ENCODE results near the gene CTNNA3. TPM values are rescaled to one million over a fixed set of nuclear protein-coding genes. Genes with fewer than 3 reads are reported as not detected.

Gene CTNNA3
- total RNA-seq, 1 experiment from 2014 or later = not detected

DNA sequence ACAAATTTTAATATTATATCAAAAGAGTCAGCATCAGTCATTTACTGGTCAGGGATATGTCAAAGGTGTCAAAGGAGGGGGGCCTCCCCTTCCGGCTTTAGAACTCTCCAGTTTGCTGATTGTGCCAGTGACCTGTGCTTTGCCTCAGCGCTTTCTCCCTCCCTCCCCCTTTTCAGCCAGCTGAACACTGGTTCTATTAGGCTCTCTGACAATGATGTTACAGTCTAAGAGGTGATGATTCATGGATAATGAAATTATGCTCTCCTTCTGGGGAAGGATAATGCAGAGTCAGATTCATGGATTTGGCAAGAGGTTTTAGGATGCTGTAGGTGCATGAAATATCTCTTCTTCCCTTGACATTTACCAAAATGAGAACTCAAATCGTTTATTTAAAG, 764.0 kb downstream of the CTNNA3 start:
- no peak for DNase-seq (ENCODE audit: low read depth)

DNA sequence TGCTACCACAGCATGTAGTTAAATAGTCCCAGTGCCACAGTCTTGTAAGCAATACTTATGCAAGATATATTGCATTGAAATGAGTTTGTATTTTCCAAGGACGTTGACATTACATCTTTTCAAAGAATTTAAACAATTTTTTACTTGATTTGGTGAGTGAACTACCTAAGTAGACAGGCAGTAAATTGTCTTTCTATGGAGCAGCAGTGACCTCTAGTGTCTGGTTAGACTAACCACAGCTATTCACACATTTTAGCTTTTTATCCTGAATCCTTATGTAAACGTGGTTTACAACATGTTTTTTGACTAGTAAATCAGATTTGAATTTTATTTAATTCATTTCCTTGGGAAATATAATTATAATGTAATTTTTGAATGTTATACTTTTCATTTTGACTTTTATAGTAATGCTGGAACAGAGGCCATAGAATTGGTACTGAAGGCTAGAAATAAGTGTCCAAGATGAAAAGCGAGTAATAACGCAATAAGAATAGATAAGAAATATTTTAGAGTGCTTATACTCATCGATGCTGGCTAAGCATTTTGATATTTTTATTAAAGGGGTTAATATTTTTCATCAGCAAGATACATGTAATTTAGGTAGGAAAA, 764.6 kb downstream of the CTNNA3 start:
- DNase-seq (ENCODE audit: low read depth) = peak; percentile 6

DNA sequence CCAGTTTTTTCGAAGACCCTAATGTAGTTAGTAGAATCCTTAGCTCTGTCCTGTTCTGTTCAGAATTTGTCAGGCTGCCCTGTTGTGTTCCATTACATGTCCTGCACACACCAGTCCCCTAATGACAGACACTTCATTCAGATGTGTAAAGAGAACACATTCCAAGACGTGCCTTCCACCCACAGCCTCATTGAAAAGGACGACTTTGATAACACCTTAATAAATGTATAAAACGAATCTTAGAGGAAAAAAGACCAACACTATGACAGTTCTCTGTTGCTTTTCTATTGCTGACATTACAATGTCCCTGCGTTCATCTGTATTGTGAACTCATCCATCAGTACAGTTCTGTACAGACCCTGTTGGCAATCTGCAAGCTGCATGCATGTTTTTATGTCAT, 766.6 kb downstream of the CTNNA3 start:
- DNase-seq (ENCODE audit: low read depth) = no peak

DNA sequence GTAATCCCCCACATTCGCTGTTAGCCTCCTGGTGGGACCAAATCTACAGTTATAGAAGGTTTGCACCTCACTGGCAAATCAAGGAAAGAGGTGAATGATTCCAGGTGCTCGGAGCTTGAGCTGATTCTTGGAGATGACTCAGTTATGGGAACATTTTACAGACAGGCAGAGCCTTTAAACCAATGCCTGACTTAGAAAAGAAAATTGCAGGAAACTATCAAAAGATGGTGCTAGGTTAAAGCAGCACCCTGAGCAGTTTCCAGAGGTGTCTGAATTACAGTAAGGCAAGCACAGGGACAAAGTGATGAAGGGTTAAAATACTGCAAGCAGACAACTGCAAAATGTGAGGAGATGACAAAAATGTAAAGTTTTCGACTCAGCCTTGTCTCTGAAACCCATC, 767.2 kb downstream of the CTNNA3 start:
- DNase-seq (ENCODE audit: low read depth) = no peak

DNA sequence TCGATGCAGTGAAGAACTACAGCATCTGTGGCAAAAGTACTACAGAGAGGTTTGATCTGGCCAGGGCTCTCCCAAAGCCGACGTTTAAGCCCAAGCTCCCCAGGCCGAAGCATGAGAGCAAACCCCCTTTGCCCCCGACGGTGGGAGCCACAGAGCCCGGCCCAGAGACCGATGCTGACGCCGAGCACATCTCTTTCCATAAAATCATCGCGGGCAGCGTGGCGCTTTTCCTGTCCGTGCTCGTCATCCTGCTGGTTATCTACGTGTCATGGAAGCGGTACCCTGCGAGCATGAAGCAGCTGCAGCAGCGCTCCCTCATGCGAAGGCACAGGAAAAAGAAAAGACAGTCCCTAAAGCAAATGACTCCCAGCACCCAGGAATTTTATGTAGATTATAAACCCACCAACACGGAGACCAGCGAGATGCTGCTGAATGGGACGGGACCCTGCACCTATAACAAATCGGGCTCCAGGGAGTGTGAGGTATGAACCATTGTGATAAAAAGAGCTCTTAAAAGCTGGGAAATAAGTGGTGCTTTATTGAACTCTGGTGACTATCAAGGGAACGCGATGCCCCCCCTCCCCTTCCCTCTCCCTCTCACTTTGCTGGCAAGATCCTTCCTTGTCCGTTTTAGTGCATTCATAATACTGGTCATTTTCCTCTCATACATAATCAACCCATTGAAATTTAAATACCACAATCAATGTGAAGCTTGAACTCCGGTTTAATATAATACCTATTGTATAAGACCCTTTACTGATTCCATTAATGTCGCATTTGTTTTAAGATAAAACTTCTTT, 767.8 kb downstream of the CTNNA3 start:
- no peak for DNase-seq (ENCODE audit: low read depth)

DNA sequence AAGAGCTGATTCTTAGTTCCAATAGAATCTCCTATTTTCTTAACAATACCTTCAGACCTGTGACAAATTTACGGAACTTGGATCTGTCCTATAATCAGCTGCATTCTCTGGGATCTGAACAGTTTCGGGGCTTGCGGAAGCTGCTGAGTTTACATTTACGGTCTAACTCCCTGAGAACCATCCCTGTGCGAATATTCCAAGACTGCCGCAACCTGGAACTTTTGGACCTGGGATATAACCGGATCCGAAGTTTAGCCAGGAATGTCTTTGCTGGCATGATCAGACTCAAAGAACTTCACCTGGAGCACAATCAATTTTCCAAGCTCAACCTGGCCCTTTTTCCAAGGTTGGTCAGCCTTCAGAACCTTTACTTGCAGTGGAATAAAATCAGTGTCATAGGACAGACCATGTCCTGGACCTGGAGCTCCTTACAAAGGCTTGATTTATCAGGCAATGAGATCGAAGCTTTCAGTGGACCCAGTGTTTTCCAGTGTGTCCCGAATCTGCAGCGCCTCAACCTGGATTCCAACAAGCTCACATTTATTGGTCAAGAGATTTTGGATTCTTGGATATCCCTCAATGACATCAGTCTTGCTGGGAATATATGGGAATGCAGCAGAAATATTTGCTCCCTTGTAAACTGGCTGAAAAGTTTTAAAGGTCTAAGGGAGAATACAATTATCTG, 768.6 kb downstream of the CTNNA3 start:
- no peak for DNase-seq (ENCODE audit: low read depth)

DNA sequence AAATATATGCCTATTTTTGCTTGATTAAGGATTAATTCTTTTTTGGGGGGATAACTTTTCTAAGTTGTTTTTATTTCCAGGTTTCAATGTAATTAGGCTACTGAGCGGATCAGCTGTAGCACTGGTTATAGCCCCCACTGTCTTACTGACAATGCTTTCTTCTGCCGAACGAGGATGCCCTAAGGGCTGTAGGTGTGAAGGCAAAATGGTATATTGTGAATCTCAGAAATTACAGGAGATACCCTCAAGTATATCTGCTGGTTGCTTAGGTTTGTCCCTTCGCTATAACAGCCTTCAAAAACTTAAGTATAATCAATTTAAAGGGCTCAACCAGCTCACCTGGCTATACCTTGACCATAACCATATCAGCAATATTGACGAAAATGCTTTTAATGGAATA, 769.2 kb downstream of the CTNNA3 start:
- DNase-seq (ENCODE audit: low read depth) = no peak

DNA sequence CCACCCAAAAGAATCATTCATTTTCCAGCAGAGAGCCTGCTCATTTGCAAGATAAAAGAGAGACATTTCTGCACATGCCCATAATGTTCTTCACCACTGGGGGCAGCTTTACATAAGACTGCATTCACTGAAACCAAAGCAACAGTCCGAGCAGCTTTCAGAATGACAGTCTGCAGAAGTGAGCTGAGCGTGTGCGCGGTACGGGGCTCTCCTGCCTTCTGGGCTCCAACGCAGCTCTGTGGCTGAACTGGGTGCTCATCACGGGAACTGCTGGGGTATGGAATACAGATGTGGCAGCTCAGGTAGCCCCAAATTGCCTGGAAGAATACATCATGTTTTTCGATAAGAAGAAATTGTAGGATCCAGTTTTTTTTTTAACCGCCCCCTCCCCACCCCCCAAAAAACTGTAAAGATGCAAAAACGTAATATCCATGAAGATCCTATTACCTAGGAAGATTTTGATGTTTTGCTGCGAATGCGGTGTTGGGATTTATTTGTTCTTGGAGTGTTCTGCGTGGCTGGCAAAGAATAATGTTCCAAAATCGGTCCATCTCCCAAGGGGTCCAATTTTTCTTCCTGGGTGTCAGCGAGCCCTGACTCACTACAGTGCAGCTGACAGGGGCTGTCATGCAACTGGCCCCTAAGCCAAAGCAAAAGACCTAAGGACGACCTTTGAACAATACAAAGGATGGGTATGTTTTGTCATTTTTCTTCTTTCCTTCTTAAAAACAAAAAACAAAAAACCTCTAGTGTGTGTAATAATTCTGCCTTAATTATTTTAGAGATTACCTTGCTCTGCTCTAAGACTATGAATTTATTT, 769.9 kb downstream of the CTNNA3 start, which contains the start of gene LRRTM3:
LRRTM3 (plus strand) TSS at position 141 of the 820 bp plus-strand sequence.
- peak; percentile 2 for DNase-seq (ENCODE audit: low read depth)

DNA sequence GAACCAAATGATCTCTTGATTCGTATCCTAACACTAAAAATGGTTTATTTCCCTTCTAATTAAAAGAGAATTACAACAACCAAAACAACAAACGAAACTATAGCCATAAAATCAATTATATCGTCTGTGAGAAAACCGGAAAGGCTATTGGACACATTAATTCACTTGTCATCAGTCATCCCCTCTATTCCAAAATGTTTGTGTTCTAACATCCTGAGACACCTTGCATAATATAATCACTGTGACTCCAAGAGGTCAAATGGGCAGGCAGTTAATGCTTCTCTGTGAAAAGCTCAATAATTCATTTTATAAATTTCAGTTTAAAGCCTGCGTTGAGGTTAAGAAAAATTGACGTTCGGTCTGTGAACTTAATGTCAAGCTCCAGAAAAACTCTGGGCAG, 770.6 kb downstream of the CTNNA3 start:
- no peak for DNase-seq (ENCODE audit: low read depth)

DNA sequence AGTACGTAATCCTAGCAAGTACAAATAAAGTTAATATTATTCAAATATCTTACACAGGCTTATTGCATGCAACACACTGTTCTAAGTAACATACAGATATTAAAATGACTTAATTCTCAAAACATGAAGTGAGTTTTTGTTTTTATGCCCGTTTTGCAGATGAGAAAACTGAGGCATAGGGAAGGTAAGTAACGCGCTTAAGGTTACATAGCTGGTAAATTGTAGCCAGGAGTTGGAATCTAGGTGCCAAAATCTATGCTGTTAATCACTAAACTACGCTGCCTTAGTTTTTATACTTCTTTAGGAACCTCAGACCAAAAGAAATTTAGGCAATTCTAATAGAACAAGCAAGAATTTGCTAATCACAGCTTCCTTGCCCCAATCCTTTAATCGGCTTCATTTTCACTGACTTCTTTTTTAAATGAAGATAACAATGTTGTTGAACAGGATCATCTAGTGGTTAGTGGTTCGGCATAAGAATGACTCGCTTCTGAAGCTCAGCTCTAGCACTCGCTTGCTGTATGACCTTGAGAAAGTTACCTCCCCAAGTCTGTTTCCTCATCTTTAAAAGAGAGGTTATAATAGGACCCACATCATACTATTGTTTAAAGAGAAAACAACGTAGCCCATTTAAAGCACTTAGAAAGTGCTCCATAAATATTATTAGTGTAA, 771.2 kb downstream of the CTNNA3 start:
- DNase-seq (ENCODE audit: low read depth) = no peak

DNA sequence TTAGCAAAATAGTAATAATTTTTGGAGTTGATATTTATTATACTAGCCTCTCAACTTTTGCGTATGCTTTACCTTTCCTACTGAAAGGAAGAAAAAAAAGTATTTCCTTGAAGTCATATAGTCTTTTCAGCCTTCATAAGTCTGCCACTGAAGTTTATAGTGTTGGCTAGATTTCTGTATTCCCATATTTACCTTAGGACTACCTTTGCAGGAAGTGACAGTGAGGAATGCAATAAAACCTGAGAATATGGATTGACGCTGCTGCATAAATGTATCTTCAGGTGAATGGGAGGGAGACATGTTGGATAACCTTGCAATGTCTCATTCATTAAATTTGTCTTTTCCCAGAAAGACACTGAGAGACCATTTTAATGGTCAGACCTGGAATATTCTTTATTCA, 776.7 kb downstream of the CTNNA3 start:
- no peak for DNase-seq (ENCODE audit: low read depth)

DNA sequence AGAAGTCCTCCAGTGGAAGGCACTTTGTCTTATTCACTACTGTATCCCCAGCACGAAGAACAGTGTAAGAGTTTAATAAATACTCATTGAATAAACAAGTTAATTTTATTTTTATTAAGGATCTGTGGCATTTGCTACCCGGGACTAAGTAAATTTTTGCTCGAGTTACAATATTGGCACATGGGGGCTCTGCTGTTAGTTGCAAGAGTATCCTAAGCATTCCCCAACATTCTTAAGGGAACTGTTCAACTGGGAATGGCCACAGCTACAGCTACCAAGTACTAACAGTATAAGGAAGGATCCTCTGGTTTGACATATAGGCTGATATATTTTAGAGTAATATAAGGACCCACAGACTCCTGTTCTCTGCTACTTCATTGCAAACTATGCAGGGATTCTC, 778.9 kb downstream of the CTNNA3 start:
- DNase-seq (ENCODE audit: low read depth) = no peak

DNA sequence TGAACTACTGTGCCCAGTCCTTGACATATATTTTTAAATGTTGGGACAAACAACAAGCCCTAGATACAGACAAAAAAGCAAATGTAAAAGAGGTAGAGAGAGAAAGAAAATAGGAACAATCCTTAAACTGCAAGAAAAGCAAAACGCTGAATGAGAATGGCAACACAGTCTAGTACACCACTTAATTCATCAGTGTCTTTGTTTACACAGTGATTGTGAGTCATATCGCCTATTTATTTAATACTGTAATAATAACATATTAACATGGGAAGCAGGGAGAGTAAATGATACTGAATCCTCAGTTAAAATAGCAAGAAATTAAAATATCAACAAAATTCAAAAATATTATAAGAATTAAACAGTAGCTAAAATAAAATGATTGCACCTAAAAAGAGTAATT, 780.0 kb downstream of the CTNNA3 start:
- DNase-seq (ENCODE audit: low read depth) = no peak

DNA sequence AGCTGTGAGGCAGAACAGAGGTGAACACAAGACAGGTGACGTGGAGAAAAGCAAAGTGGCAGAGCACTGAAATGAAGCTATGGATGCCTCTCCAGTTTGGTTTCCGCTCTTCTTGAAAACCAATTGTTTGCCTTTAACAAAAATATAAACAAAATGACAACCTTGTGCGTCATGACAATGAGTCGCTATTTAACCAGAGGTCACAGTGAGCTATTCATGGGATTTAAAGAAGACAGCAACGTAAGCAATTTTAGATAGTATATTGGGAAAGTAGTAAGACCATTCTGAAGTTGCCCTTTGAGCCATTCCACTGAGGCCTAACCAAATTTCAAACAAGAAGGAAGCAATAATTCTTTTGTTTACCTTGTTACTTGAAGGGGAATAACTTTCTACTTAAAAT, 785.3 kb downstream of the CTNNA3 start:
- DNase-seq (ENCODE audit: low read depth) = no peak

DNA sequence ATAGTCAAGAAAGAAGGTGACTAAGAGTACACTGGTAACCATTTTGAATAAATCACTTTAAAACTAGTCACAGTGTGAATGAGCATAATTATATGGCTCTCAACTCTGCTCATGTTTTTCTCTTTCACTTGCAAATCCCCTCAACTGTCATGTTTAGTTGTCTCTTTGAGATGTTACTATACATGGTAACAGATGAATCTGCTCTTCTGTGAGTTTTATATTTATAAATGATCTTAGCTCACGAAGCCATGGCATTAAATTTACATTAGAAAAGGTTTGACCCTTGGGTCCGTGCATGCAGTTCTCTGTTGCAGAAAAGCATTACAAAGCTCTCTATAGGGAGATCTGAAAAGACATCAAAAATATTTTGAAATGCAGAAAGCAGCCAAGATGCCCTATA, 803.1 kb downstream of the CTNNA3 start:
- DNase-seq (ENCODE audit: low read depth) = no peak

DNA sequence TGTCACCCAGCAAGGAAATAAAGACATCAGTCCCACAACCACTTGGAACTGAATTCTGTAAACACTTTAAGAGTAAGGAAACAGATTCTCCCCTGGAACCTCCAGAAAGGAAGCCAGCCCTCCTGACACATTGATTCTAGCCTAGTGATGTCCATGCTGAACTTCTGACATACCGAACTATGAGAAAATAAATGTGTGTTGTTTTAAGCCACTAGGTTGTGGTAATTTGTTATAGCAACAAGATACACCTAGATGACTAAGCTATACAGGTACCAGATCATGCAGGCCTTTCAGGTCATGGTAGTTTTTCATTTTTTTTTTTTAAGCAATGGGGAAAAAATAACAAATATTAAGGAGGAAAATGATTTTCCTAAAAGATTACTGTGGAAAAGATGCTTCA, 807.8 kb downstream of the CTNNA3 start:
- DNase-seq (ENCODE audit: low read depth) = no peak

DNA sequence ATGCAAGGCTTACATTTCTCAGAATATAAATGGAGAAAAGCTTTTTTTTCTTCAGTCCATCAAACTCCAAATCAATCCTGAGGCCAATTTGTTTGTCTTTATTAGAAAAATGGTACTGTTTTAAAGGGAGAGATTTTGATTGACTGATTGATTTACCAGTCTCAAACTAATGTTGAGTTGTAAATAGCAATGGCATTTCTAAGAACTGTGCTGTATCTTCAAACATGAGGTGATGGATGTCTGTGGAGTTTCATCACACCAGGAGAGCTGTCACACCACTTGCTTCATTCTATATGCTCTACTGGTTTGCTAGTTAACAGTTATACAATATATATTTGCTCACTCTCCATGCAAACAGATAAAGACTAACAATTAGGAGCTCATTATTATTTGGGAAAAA, 809.1 kb downstream of the CTNNA3 start:
- DNase-seq (ENCODE audit: low read depth) = no peak

DNA sequence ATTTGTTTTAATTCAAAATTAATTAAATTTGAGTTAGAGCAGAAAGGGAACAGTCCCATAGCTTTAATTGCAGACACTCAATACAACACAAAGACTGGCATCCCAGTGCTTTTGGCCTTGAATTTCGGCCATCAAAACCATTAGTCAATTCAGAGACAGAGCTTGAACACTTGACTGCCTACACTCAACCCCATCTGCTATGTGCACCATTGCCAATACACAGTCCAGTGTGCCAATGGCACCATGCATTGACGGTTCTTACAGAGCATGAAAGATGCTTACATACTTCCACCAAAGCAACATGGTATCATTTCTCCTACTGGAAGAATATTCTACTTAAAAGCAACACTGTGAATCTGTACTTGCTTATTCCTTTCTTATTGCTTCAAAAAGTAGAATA, 813.7 kb downstream of the CTNNA3 start:
- DNase-seq (ENCODE audit: low read depth) = no peak

DNA sequence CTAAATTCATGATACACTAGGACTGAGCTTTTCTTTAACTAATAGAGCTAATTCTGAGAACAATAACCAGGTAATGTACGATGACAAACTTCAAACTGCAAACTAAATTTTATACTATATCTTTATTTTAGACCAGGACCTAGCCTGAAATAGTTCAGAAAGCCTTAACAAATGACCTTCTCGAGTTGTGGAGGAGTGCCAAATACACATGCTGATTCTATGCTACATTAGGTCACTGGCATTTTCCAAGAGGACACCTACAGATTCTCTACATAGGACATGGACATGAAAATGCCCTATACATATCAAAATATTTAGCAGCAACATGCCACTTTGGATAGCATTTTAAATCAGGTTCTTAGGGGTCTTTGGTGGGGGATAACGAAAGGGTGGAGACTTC, 814.2 kb downstream of the CTNNA3 start:
- no peak for DNase-seq (ENCODE audit: low read depth)

DNA sequence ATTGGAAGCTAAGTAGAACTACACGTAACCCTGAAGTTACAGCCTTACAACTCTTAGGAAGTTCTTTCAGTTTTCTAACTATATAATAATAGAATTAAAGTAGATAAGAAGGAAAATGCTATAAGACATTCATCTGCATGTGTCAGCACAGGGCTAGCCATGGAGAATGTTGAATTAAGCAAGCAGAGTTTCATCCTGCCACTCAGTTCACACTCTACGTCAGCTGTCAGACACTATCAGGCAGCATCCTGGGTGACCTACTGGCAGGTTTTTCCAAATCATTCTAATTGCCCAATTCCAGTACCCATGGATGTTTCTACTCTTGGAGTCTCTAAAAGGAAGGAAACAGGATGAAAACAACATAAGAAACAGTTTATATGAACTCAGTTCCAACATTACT, 815.2 kb downstream of the CTNNA3 start:
- DNase-seq (ENCODE audit: low read depth) = no peak

DNA sequence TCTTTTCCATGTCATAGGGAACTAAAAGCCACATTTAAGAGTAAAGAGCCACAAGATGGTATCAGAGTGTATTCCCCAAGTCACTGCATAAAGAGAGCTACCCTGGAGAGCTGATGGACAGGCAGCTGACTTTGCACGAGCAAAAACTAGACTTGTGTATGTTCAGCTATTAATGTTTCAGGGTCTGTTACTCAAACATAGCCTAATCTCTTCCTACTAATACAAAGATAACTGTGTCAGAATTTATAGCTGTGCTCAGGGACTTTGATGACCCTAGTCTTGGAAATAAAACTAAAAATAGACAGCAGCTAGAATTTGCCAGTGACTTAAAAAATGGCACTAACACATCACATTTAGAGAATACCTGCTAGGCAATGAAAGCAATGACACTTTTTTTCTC, 815.7 kb downstream of the CTNNA3 start:
- no peak for DNase-seq (ENCODE audit: low read depth)

DNA sequence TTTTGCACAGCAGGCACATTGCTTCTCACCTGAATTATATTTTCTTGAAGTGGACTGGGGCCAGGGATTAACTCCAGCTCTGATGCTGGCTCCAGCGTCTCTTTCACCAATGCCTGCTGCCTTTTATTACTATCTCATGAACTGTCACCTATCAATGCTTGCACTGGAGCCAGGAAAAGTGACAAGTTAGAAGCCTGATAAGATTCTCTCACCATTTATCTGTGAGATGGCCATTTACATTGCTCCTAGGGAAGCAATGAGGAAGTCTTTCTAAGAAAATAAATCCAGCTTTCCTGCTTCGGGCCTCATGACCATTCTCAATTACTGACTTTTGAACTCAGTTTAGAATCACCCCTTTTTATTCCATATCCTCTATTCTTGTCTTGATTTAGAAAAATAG, 818.6 kb downstream of the CTNNA3 start:
- no peak for DNase-seq (ENCODE audit: low read depth)
